Thyroid gland (tissue), 4 donors: Measurements from ENCODE around the gene COPS2.

Source experiments
- CTCF ChIP-seq, 6 experiments: fragments of 200-600 bp in 3 of 6; fragments of 450-650 bp in 3 of 6; sonication (generic) in 3 of 6; IDR thresholded peaks; one replicate each; pipeline ENCODE4 v1.5.1; 2016 to 2019; ENCODE audit warnings: antibody characterized with exemption in 6 of 6, mild to moderate bottlenecking in 2 of 6, inconsistent platforms in 1 of 6, moderate library complexity in 1 of 6
- POLR2A ChIP-seq, 2 donors: fragments of 450-650 bp; IDR thresholded peaks; one replicate each; pipeline ENCODE4 v1.6.1; 2017; ENCODE audit warnings: antibody characterized with exemption in 2 of 2, mild to moderate bottlenecking in 2 of 2, moderate library complexity in 1 of 2

GRCh38 chr15:49120832-49121231 is 34.6 kb downstream of the COPS2 start:
- TF ChIP-seq CTCF (IDR thresholded peaks at IDR 0.05) = no peak
- no peak for TF ChIP-seq POLR2A (IDR thresholded peaks at IDR 0.05)
